GM19238 (cell line): ENCODE data around the gene TSSK2.

ENCODE experiments used
- DNase-seq: peaks from one replicate; pipeline ENCODE4 v3.0.0; 2011; ENCODE audit warnings: low spot score; ENCODE audit not compliant: insufficient read length

The TSSK2 gene

GRCh38 chr22:19169002-19169946, 38.2 kb downstream of the TSSK2 start:
- no peak for DNase-seq

- DNase-seq: no peak
Measured at GRCh38 chr22:19169947-19170318, 38.8 kb downstream of the TSSK2 start.

- no peak for DNase-seq
Measured at GRCh38 chr22:19172213-19173046, 41.3 kb downstream of the TSSK2 start.

GRCh38 chr22:19173047-19174035, 42.2 kb downstream of the TSSK2 start:
- DNase-seq: no peak

- no peak for DNase-seq
Measured at GRCh38 chr22:19174106-19175025, 43.3 kb downstream of the TSSK2 start.

- DNase-seq: no peak
Measured at GRCh38 chr22:19175026-19175601, 44.0 kb downstream of the TSSK2 start.

- no peak for DNase-seq
Measured at GRCh38 chr22:19175602-19176174, 44.6 kb downstream of the TSSK2 start.

GRCh38 chr22:19176175-19176643, 45.1 kb downstream of the TSSK2 start:
- no peak for DNase-seq

GRCh38 chr22:19176732-19177131, 45.6 kb downstream of the TSSK2 start:
- no peak for DNase-seq

- no peak for DNase-seq
Measured at GRCh38 chr22:19177164-19178064, 46.3 kb downstream of the TSSK2 start.

GRCh38 chr22:19178065-19178656, 47.1 kb downstream of the TSSK2 start:
- DNase-seq: peak; percentile 60

GRCh38 chr22:19178657-19179496, 47.8 kb downstream of the TSSK2 start, which contains the start of gene SLC25A1:
Gene SLC25A1, minus strand, starts transcription at chr22:19178736. Its CDS starts 63 bp downstream, at chr22:19178673.
- peak; percentile 93 for DNase-seq

GRCh38 chr22:19179497-19180048, 48.5 kb downstream of the TSSK2 start:
- peak; percentile 72 for DNase-seq

GRCh38 chr22:19180234-19180633, 49.1 kb downstream of the TSSK2 start:
- DNase-seq: no peak

- DNase-seq: no peak
Measured at GRCh38 chr22:19180740-19181410, 49.8 kb downstream of the TSSK2 start.
